Endothelial cell (in vitro differentiated cells): ENCODE data around the gene UTP20. TPM values are rescaled to one million over a fixed set of nuclear protein-coding genes. Genes with fewer than 3 reads are reported as not detected.
"Not testable (repeated sequence)": the region's sequence is repeated elsewhere in the genome, so short reads cannot be mapped to it uniquely, and the experiment has no call there.

Experiments used
- DNase-seq: peaks from one replicate; pipeline ENCODE4 v3.0.0; 2021; ENCODE audit warnings: low spot score
- H3K27ac Mint-ChIP-seq: one replicate; pipeline ENCODE4 v1.8.0; 2021; ENCODE audit warnings: mixed read lengths, inconsistent platforms; ENCODE audit not compliant: unreplicated experiment
- H3K27me3 Mint-ChIP-seq: one replicate; pipeline ENCODE4 v1.8.0; 2021; ENCODE audit warnings: mild to moderate bottlenecking, moderate library complexity, mixed read lengths, inconsistent platforms; ENCODE audit not compliant: unreplicated experiment
- H3K36me3 Mint-ChIP-seq: one replicate; pipeline ENCODE4 v1.8.0; 2021; ENCODE audit warnings: mild to moderate bottlenecking, low read depth, mixed read lengths, inconsistent platforms; ENCODE audit not compliant: unreplicated experiment
- H3K4me1 Mint-ChIP-seq: one replicate; pipeline ENCODE4 v1.8.0; 2021; ENCODE audit warnings: mild to moderate bottlenecking, mixed read lengths, inconsistent platforms; ENCODE audit not compliant: unreplicated experiment
- H3K4me3 Mint-ChIP-seq: one replicate; pipeline ENCODE4 v1.8.0; 2021; ENCODE audit warnings: mild to moderate bottlenecking, mixed read lengths, inconsistent platforms; ENCODE audit not compliant: unreplicated experiment
- H3K9me3 Mint-ChIP-seq: one replicate; pipeline ENCODE4 v1.8.0; 2021; ENCODE audit warnings: mixed read lengths, inconsistent platforms; ENCODE audit not compliant: unreplicated experiment
- CTCF ChIP-seq: fragments of 200-600 bp; sonication (generic); IDR thresholded peaks from one replicate; pipeline ENCODE4 v1.5.0; 2021; ENCODE audit warnings: antibody characterized with exemption; ENCODE audit not compliant: unreplicated experiment
- total RNA-seq: library from RNA; stranded (reverse); fragmentation: NEBNext Ultra II Directional; extraction: Animal tissue kit (Norgen Biotek cat#: 25700); gene quantifications from one replicate; pipeline ENCODE4 v1.2.1, GENCODE V29; 2021; ENCODE audit not compliant: unreplicated experiment

Gene UTP20
- total RNA-seq, 1 donor from 2014 or later = 12.3 TPM

GRCh38 chr12:101372431-101372830, 92.5 kb downstream of the UTP20 start:
- peaks cover 4% of the 10 kb centered on the region for H3K27me3 Mint-ChIP-seq
- H3K36me3 Mint-ChIP-seq = peaks cover 25% of the 10 kb centered on the region
- H3K4me1 Mint-ChIP-seq = no peaks in the 10 kb centered on the region
- TF ChIP-seq CTCF = no peak
- H3K9me3 Mint-ChIP-seq = no peaks in the 10 kb centered on the region
- H3K4me3 Mint-ChIP-seq = no peak overlapping the region
- DNase-seq = no peak
- no peak overlapping the region for H3K27ac Mint-ChIP-seq

GRCh38 chr12:101375573-101375972, 95.7 kb downstream of the UTP20 start:
- no peaks in the 10 kb centered on the region for H3K4me1 Mint-ChIP-seq
- no peak overlapping the region for H3K4me3 Mint-ChIP-seq
- DNase-seq = no peak
- peaks cover 22% of the 10 kb centered on the region for H3K36me3 Mint-ChIP-seq
- no peak overlapping the region for H3K27ac Mint-ChIP-seq
- H3K9me3 Mint-ChIP-seq = no peaks in the 10 kb centered on the region
- no peak for TF ChIP-seq CTCF
- H3K27me3 Mint-ChIP-seq = peaks cover 4% of the 10 kb centered on the region

GRCh38 chr12:101379149-101379548, 99.2 kb downstream of the UTP20 start:
- peaks cover 2% of the 10 kb centered on the region for H3K27me3 Mint-ChIP-seq
- no peaks in the 10 kb centered on the region for H3K9me3 Mint-ChIP-seq
- no peak for TF ChIP-seq CTCF
- no peak overlapping the region for H3K4me3 Mint-ChIP-seq
- H3K27ac Mint-ChIP-seq = no peak overlapping the region
- H3K4me1 Mint-ChIP-seq = no peaks in the 10 kb centered on the region
- DNase-seq = no peak
- peaks cover 6% of the 10 kb centered on the region for H3K36me3 Mint-ChIP-seq

- not testable (repeated sequence) for H3K9me3 Mint-ChIP-seq, H3K4me1 Mint-ChIP-seq, H3K4me3 Mint-ChIP-seq, H3K27ac Mint-ChIP-seq, DNase-seq, H3K27me3 Mint-ChIP-seq
- peaks cover 28% of the 10 kb centered on the region for H3K36me3 Mint-ChIP-seq
Observed at GRCh38 chr12:101391181-101391580, 111.3 kb downstream of the UTP20 start.

GRCh38 chr12:101407049-101407435, 127.1 kb downstream of the UTP20 start:
- no peak for DNase-seq
- peaks cover 4% of the 10 kb centered on the region for H3K36me3 Mint-ChIP-seq
- peak overlapping the region; percentile 98 for H3K4me3 Mint-ChIP-seq
- peaks cover 2% of the 10 kb centered on the region for H3K27me3 Mint-ChIP-seq
- H3K27ac Mint-ChIP-seq = peak overlapping the region; percentile 97
- H3K4me1 Mint-ChIP-seq = peaks cover 13% of the 10 kb centered on the region
- H3K9me3 Mint-ChIP-seq = no peaks in the 10 kb centered on the region
- TF ChIP-seq CTCF = no peak
